NCI-H2196 treated with DMSO at 0.1 percent for 48 hours (cell line): ENCODE data around the gene C1QL1.

ENCODE experiments used
- DNase-seq: peaks from one replicate; lab custom pipeline; 2025; ENCODE audit not compliant: unreplicated experiment; lab: John Stamatoyannopoulos, UW

Gene C1QL1

DNA sequence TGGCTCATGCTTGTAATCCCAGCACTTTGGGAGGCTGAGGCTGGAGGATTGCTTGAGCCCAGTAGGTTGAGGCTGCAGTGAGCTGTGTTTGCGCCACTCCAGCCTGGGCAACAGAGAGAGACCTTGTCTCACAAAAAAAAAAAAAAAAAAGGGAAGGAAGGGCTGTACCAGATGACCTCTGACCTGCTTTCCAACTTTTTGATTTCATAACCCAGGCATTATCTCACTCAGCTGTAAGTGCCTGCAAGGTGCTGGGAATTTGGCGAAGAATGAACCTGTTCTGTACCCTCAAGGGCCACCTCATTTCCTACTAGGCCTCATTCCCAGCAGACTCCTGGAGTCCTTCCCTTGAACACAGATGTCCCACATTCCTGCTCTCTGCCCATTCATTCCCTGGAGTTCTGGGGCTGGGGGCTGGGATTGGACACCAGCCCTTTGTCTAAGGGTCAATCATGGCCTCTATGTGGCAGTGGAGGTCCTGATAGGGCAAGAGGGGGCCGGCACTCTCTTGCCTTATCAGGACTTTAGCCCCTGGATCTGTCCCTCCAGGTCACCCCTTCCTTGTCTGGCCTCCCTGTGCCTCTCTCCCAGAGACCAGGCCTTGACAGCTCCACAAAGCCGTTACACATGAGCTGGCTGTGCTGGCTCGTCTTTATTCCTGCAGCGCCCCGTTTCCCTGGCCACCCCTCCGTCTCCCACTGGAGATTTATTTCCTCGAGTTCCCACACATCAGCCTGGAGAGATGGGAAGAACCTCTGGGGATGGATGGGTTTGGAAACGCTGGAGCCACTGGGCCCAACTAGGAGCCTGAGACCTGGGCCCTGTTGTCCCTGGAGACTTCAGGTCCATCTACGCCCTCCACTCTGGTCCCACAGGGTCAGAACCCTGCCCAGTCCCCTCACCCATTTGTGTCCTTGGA is 52.0 kb downstream of the C1QL1 start:
- DNase-seq, result no peak

DNA sequence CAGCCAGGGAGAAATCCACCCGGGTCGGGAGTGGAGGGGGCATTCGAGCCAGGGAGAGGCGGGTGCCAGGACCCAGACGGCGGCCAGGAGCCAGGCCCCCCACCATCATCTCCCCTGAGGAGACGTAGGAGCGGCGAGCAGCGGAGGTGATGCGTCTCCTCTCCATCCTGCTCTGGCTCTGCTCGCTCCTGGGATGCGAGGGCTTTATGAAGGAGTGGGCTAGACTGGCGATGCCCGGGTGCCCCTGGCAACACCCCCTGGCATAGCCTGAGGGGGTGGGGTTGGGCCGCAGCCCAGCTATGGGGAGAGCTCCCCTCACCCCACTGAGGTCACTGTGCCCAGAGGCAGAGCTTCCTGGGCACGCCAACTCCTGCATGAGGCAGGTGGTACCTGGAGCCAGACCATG is 52.8 kb downstream of the C1QL1 start, which contains the start of gene GFAP:
GFAP (minus strand) TSS at position 180 of the 406 bp plus-strand sequence; CDS start at position 166, 14 bp downstream.
- DNase-seq, result no peak

DNA sequence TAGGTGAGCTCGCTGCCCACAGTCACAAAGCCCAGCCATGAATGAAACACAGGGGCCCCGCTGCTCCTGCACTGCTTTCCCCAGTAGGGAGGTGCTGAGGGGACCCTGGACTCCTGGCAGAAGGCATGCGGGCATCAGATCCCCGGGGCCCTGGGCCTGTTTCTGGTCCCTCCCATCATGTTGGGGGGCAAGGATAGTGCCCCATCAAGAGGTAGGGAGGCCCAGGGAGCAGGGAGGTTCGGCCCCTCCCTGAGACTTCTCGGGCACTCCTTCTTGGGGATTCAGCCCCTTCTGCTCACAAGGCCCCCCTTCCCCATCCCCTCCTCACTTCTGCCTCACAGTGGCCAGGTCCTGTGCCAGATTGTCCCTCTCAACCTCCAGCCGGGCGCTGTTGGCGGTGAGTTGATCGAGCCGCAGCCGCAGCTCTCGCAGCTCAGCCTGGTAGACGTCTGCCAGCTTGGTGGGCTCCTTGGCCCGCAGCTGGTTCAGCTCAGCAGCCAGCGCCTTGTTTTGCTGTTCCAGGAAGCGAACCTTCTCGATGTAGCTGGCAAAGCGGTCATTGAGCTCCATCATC is 53.3 kb downstream of the C1QL1 start:
- no peak for DNase-seq

DNA sequence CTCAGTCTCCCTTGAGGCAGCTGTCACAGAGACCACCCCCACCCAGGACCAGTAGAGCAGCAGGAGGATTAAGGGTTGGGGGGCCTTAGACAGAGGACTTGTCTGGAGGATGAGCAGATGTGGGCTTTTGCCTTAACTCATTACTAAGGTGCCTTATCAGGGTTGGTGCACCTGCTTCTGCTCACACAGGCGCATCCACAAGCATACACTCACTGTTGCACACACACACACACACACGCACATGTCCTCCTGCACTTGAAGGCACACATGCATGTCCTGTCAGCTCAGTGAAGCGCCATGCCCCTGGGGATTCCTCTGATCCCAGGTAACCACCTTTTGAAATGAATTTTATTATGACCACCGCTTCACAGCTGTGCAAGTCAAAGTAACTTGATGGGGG is 54.0 kb downstream of the C1QL1 start:
- DNase-seq, result no peak

DNA sequence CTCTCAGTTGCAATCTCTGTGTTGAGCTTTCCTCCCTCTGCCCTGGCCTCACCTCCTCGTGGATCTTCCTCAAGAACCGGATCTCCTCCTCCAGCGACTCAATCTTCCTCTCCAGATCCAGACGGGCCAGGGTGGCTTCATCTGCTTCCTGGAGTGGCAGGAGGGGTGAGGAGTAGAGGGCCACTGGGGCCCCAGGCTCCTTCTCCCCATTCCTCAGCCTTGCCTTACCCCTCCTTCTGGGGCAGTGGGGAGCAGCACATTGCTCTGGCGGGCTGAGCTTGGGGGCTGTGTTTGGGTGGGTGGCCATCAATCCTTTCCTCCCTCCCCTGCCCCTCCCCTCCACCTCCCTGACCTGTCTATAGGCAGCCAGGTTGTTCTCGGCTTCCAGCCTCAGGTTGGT is 54.4 kb downstream of the C1QL1 start:
- DNase-seq, result no peak

DNA sequence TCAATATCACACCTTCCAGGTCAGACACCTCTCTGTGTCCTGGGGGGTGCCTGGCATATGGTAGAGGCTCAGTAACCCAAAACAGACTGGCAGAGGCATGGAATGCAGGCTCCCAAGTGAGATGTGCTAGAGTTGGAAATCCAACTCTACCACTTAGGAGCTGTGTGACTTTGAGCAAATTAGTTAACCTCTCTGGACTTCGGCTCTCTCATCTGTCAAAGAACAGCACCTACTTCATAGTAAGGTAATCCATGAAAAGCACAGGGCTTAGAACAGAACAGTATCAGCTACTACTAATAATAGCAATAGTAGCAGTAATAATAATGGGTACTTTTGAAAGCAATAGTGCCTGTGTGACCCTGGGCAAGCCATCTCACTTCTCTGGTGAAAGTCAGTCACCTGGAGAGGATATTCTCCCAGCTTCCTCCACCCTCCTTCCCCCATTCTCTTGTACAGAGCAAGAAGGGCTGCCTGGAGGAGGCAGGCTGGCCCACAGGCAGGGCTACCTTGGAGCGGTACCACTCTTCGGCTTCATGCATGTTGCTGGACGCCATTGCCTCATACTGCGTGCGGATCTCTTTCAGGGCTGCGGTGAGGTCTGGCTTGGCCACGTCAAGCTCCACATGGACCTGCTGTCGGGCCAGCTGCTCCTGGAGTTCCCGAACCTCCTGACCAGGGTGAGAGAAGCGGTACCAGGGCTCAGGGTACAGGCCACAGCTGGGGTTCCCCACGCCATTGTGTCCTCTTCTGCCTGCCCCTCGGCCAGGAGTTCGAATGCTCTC is 55.1 kb downstream of the C1QL1 start:
- DNase-seq, result no peak

DNA sequence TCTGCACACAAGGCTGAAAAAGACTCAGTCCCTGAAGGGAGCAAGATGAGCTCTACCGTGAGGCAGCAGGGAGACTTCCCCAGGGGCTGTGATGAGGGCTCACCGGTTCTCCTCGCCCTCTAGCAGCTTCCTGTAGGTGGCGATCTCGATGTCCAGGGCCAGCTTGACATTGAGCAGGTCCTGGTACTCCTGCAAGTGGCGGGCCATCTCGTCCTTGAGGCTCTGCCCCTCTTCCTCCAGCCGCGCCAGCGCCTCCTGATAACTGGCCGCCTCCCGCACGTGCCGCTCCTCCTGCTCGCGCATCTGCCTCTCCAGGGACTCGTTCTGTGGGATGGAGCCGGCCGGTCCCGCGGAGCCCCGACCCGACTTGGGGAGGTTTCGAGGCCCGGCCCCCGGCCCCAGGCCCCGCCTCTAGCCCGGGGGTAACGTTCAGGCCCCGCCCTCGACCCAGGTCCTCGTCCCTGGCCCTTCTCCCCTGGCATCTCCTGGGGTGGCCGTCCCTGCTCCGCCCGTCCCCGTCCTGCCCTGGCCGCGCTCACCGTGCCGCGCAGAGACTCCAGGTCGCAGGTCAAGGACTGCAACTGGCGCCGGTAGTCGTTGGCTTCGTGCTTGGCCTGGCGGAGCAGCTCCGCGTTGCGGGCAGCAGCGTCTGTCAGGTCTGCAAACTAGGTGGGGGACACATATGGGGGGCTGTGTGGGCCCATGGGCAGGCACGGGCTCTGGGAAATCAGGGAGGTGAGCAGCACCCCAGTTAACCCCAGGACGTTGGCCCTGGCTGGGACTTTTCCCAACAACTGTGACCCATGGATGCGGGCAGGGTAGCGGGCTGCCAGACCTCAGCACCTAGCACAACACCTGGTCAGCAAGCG is 56.7 kb downstream of the C1QL1 start:
- DNase-seq, result no peak

DNA sequence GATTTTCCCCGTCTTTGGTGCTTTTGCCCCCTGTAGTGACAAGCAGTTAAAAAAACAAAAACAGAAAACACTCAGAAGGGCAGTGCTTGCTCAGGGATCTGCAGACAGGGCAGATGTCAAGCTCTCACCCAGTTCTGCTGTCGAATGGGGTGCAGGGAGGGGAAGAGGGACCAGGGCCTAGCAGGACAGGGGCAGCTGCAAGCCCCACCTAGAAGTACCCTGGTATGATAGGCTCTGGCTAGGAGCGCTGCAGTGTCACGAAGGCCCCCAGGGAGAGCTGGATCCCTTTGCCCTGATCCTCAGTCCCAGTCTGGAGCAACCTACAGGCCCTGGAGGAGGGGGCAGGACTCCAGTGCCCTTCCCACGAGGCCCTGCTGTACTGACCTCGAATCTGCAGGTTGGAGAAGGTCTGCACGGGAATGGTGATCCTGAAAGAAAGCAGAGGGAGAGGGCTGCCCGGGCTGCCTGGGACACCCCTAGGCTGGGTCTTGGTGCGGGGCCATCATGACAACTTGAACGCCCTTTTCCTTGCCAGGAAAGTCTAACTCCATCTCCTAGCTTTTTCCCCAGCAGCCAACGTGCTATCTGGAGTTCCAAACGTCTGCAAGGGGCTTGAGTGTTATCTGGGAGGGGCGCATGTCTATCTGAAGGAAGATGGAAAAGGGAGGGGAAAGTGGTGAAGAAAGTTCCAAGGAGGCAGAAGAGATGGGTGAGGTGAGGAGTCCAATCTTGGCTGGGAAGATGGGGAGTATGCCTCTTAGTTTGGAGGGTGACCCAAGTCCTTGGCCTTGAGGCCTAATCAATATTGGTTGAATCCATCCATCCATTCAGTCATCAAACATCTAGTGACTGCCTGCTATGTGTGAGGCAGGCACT is 57.6 kb downstream of the C1QL1 start:
- no peak for DNase-seq
